ENCODE data around the gene ZNF496.
"Not testable (repeated sequence)": the region's sequence is repeated elsewhere in the genome, so short reads cannot be mapped to it uniquely, and the experiment has no call there.

ZNF496 gene

DNA sequence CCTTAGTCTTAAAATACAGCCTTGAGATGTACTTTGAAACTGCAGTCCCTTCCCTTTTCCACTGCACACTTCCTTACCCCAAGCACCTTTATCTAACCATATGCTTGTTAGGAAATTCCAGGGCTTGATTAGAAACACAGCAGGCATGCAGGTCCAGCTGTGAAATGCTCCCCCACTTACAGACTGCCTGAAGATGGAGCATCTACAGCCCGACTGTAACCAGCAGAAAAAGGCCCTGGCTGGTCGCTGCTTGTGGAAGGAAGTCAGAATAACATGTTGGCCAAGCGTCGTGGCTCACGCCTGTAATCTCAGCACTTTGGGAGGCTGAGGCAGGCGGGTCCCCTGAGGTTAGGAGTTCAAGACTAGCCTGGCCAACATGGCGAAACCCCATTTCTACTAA, 38.6 kb downstream of the ZNF496 start:
- peak; percentile 6 for DNase-seq (ENCODE audit: low read depth)

DNA sequence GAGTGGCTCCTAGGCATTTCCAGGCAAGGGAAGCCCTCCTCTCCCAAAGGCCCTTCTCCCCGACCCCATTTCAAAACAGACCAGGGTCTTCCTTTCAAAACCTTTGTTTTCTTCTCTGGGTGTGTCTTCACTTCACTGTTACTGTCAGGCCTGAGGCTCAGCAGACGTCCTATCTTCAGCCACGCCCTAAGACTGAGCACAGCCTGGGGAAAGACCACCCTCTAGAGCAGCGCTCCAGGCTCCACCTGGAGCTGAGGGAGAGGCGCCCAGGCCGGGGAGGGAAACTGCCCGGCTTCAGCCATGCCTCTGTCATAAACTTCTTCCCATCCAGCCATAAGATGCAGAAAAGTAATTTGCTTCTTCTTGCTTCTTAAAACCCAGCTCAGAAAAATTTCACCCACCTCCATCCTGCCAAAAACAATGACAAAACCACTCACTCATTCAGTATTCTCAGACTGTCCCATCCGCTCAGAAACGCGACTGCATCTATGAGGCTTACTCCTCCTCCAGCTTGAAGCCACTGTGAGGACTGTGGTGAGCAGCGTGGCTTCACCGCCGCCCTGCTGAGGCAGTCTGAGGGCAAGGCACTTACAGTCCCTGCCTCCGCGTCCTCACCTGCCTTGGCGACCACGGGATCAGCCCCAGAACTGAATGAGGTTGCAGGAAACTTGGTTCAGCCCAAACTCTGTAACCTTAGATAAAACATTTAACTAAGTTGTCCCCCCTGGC, 39.7 kb downstream of the ZNF496 start:
- DNase-seq (ENCODE audit: low read depth): no peak

DNA sequence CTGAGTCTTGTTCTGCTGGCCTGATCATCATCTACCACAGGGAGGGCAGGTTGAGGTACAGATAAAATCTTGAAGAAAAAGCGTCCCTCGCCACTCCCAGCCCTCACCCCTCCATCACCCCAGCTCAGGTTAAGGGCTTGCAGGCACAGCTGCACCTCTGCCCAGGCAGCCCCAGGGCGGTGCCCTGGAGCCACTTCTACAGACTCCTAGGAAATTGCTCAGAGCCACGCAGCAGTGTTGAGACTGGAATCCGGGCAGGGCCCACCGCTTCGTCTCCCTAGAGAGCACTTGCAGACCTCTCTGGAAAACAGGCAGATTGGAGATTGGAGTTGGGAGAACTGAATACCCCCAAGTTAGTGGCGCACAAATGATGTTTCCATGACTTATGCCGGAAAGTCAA, 40.5 kb downstream of the ZNF496 start:
- no peak for DNase-seq (ENCODE audit: low read depth)

DNA sequence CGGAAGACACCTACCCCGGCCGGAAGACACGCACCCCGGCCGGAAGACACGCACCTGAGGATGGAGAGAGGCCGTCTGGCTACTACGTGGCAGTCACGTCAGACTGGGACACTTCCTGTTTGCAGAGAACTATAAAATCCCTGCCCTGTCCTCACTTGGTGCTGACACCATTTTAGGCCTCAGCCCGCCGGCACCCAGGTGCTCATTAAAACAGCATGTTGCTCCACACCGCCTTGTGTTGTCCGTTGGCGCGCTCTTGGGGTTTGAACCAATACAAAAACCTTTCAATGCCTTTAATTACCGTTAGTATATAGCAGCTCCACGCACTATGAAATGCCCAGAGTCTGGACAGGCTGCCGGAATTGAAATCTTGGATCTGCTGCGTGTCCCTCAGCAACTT, 41.1 kb downstream of the ZNF496 start:
- DNase-seq (ENCODE audit: low read depth): no peak

DNA sequence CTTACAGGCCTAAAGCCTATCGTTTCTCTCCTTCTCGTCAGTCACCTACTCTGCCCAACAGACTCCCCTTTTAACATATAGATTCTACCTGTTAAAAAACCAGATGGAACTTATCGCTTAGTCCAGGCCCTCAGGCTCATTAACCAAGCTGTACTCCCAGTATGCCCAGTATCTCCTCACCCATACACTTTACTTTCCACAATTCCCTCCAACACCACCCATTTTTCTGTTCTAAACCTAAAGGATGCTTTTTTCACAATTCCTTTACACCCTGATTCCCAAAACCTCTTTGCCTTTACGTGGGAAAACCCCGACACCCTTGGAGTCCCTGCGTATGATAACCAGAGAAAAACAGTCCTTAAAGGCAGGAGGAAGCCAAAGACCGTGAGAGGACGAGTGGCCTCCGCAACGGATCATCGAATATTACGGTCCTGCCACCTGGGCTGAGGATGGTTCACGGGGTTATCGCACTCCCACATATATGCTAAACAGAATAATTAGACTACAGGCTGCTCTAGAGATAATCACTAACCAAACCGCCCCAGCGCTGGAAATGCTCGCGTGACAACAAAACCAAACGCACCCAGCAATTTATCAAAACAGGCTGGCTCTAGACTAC, 42.3 kb downstream of the ZNF496 start:
- not testable (repeated sequence) for DNase-seq (ENCODE audit: low read depth)

DNA sequence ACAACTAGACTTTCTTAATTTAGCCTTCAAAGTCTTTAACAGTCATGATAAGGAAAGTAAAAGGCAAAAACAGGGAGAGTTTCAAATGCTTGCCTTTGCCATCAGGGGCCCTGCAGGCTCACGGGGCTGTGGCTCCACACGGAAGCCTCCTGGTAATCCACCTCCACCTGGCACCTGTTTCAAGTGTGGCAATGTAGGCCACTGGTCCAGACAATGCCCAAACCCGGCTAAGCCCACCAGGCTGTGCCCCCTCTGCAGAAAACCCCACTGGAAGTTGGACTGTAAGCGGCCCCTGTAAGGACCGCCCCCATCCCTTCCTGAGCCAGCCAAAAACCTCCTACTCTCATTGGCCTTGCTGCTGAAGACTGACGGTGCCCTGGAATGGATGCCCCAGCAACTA, 43.3 kb downstream of the ZNF496 start:
- DNase-seq (ENCODE audit: low read depth): no peak

DNA sequence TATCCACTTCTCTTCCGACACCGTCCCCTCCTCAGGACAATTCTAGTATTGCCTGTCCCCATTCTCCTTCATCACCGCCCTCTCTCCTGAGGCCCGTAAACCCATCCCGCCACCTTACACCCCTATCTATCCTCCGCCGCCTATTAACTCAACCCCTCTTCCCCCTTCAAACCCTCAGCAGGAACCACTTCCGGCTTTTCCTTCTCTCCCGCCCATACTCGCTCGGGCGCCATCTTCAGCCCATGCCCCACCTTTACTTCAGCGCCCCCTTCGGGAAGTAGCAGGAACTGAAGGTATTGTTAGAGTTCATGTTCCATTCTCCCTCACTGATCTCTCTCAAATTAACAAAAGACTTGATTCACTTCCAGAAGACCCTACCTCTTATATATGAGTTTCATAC, 44.2 kb downstream of the ZNF496 start:
- no peak for DNase-seq (ENCODE audit: low read depth)

DNA sequence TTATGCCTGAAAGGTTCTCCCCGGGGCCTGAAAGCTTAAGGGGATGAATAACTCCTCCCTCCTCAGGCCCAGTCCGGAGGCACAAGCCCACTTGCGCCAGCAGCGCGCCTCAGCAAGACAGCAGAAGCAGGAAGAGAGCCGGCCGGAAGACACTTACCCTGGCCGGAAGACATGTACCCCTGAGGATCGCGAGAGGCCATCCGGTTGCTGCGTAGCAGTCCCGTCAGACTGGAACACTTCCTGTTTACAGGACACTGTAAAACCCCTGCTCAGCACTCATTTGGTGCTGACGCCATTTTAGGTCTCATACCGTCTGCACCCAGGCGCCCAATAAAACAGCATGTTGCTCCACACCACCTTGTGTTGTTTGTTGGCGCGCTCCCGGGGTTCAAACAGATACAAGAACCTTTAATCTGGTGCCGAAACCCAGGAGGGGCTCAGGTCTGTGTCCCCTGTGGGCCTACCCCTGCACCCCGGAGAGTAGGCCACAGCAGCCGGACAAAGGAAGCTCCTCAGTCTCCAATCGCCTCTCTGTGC, 45.5 kb downstream of the ZNF496 start:
- no peak for DNase-seq (ENCODE audit: low read depth)

DNA sequence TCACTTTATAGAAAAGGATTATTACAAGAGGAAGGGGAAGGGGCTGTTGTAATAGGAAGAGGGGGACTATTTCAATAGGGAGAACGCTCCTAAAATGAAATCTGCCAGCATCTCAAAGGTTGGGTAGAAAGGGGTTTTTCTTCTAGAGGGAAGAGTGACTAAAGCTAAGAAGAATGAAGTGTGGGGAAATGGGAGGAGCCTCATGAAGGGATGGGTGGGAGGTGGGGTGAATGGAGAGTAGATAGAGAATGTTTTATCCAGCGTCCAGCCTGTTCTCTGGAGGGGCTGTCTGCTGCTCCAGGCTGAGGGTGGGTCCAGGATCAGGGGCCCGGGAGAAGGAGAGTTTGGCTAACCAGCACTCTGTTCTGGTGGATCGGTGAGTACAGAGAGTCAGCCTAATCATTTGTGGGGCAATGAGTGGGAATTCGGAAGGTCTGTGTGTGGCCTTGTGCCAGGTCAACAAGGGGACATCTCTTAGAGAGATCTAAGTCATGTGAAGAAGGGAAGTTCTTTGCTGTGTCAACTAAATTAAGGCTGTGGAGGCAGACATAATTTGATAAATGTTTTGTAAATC, 50.6 kb downstream of the ZNF496 start:
- peak; percentile 22 for DNase-seq (ENCODE audit: low read depth)

DNA sequence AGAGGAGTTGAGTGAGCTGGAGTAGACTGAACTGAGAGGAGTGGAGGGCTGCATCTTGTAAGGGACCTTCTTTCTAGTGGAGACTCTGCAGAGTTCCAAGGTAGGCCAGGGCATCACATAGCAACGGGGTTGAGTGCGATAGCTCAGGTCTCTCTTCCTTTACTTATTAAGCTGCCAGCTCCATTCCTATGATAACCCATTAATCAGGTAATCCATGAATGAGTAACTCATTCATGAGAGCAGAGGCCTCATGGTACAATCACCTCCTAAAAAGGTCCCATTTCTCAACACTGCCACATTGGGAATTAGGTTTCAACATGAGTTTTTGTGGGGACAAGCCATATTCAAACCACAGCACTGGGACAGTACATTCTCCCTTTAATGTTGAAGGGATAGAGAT, 54.5 kb downstream of the ZNF496 start:
- DNase-seq (ENCODE audit: low read depth): no peak

DNA sequence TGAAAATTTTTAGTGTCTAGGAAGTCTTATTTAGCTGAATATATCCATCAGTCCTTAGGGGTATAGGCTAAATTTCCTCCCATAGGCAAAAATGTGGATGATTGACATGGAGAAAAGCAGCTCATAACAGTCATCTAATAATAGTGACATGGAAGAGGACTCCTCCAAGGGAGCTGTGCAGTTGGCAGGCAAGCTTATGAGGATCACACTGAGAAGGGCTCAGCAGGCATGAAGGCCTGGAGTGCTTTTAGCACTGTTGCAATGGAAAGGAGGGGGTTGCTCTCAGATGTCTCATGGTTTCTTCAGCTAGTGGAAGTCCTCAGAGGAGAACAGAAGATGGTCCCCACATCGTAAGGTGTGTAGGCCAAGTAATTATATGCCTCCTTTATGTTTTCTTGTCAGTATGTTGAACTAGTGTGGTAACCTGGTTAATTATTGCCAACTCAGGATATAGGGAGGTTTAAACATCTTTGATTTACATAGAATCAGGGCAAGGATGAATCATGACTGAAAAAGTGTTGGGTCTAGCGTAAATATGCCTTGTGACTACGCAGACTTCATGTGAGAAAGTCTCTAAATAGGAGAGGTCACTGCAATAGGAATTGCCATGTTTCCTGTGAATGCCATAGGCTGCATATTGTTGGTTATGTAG, 56.9 kb downstream of the ZNF496 start:
- no peak for DNase-seq (ENCODE audit: low read depth)

DNA sequence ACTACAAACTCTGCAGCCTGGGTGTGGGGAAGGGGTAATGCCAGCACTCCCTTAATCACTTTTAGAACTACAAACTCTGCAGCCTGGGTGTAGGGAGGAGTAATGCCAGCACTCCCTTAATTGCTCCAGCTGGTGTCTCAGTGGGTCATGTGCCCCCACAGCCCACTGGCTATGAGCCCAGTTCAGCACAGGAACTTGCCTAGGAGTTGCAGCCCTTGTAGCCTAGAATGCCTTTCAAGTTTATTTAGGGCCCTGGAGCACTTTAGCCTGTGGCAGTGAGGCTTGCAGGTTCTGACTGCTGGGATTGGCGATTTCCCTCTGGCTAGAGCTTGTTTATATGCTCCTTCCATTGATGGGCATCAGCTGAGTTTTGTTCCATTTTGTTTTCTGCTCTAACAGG, 58.7 kb downstream of the ZNF496 start:
- no peak for DNase-seq (ENCODE audit: low read depth)

DNA sequence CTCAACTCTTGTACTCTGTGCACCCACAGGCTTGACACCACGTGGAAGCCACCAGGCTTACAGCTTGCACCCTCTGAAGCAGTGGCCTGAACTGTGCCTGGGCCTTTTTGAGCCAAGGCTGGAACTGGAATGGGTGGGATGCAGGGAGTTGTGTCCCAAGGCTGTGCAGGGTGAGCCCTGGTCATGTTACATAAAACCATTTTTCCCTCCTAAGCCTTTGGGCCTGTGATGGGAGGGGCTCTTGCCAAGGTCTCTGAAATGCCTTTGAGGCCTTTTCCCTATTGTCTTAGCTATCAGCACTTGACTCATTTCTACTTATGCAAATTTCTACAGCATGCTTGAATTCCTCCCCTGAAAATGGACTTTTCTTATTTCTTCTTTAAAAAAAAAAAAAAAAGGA, 61.7 kb downstream of the ZNF496 start:
- DNase-seq (ENCODE audit: low read depth): no peak

DNA sequence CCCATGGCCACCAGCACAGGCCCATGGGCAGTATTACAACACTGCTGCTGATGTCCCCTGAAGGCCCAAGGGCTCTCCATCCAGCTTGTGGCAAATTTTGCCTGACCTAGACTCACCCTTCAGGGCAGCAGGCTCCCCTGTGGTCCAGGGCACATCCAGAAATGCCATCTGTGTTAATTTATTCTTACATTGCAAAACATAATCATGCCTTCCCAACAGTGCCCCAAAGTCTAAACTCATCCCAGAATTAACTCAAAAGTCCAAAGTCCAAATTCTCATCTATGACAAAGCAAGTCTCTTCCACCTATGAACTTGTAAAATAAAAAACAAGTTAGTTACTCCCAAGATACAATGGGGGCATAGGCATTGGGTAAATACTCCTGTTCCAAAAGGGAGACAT, 62.5 kb downstream of the ZNF496 start:
- DNase-seq (ENCODE audit: low read depth): no peak

DNA sequence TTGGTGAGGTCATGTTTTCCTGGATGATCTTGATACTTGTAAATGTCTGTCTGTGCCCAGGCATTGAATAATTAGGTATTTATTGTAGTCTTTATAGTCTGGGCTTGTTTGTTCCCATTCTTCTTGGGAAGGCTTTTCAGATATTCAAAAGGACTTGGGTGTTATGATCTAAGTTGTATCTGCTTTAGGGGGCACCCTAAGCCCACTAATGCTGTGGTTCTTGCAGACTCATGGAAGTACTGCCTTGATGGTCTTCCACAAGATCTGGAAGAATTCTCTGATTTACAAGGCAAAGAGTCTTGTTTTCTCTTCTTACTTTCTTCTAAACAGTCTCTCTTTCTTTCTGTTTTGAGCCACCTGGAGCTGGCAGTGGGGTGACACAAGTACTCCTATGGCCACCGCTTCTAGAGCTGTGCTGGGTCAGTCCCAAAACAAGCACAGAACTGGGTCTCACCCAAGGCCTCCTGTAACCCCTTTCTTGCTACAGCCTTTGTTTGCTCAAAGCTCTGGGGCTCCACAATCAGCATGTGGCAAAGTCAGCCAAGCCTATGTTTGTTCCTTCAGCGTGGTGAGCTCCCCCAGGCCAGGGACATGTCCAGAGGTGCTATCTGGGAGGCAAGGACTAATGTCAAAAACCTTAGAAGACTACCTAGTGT, 63.1 kb downstream of the ZNF496 start:
- DNase-seq (ENCODE audit: low read depth): peak; percentile 3

DNA sequence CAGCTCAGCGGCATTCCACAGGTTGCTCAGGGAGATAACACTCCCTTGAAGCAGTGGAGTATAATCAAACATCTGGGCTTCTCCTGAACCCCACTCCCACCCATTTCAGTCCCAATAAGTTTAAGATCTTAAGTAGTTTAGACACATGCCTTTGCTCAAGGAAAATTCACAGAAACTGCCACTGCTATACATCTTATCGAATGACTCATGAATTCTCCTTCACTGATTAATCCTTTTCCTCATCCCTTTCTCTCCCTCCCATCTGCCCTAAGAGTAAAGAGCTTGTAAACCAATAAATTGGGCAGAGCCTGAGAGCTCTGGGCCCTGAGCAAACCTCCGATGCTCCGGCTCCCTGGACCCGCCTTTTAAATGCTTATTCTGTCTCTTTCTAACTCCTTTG, 65.6 kb downstream of the ZNF496 start:
- peak; percentile 2 for DNase-seq (ENCODE audit: low read depth)

DNA sequence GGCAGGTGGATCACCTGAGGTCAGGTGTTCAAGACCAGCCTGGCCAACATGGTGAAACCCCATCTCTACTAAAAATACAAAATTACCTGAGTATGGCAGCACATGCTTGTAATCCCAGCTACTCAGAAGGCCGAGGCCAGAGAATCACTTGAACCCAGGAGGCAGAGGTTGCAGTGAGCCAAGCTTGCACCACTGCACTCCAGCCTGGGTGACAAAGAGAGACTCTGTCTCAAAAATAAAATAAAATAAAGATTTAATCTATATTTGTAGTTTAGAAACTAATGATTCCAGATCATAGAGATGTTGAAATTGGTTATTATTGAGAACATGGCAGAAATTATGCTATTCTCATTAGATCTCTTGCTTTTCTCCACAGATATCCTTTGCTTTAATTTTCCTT, 75.9 kb downstream of the ZNF496 start, which contains the start of gene VN1R5:
Gene VN1R5, plus strand, starts transcription at position 301 of the 400 bp plus-strand sequence.
- not testable (repeated sequence) for DNase-seq (ENCODE audit: low read depth)

DNA sequence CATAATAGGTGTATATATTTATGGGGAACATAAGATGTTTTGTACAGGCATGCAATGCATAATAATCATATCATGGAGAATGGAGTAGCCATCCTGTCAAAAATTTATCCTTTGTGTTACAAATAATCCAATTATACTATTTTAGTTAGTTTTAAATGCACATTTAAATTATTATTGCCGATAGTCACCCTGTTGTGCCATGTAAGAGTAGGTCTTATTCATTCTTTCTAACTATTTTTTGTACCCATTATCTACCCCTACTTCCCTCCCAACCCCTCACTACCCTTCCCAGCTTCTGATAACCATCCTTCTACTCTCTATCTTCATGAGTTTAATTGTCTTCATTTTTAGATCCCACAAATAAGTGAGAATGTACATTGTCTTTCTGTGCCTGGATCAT, 84.1 kb downstream of the ZNF496 start:
- no peak for DNase-seq (ENCODE audit: low read depth)
